Panc1 (cell line): ENCODE data around the gene MORC2.

Experiments
- CTCF ChIP-seq: fragments of 450-650 bp; IDR thresholded peaks from 2 replicates; pipeline ENCODE4 v1.5.1; 2017; ENCODE audit warnings: mild to moderate bottlenecking
- POLR2AphosphoS5 ChIP-seq: IDR thresholded peaks from 2 replicates; pipeline ENCODE4 v1.6.1; 2012; ENCODE audit warnings: mild to moderate bottlenecking, low read depth, low read length, moderate library complexity
- REST ChIP-seq, 2 experiments: IDR thresholded peaks; 2 replicates each; pipeline ENCODE4 v1.6.1; 2011 to 2012; ENCODE audit warnings: low read depth in 2 of 2, control low read depth in 1 of 2, low read length in 1 of 2, mild to moderate bottlenecking in 1 of 2, moderate library complexity in 1 of 2; ENCODE audit not compliant: insufficient read depth in 1 of 2
- TCF7L2 ChIP-seq: IDR thresholded peaks from 2 replicates; pipeline ENCODE4 v1.6.1; 2011; ENCODE audit warnings: mild to moderate bottlenecking, low read depth, low read length, inconsistent platforms

- TF ChIP-seq POLR2AphosphoS5 (no peak), CTCF (no peak), REST (IDR thresholded peaks at IDR 0.05; ENCODE audit: insufficient read depth in 1 of 2, low read depth in 2 of 2, low read length in 1 of 2) (no peak), TCF7L2 (no peak)
These were observed 75.8 kb downstream of the MORC2 start for GRCh38 chr22:30892731-30893221.
